ENCODE results near the gene BACH2. TPM values are rescaled to one million over a fixed set of nuclear protein-coding genes. Genes with fewer than 3 reads are reported as not detected.

The BACH2 gene
- total and polyA plus RNA-seq, 12 donors = 0.16 to 4.7 (median 2.4) TPM

- 23 to 25% methylated on average over 30 of the region's 31 CpGs for WGBS, 2 donors
- peak in 2 of 9 donors; percentile 9 to 13 for TF ChIP-seq CTCF (IDR thresholded peaks at IDR 0.05)
- Histone ChIP-seq H3K27me3 (peaks cover 0 to 57% (median 0%) of the 10 kb centered on the region in 7 donors), H3K36me3 (no peaks in the 10 kb centered on the region), H3K4me1 (peaks cover 0 to 29% (median 14%) of the 10 kb centered on the region in 9 donors), H3K9me3 (no peaks in the 10 kb centered on the region), H3K27ac (peak overlapping the region in 9 of 10 donors; percentile 75 to 92 (median 82)), H3K4me3 (peak overlapping the region; percentile 48 to 93 (median 80))
- intact Hi-C loops (cut with DNase I) = loop anchor here (2.0 to 10.0 kb wide), 16 partner anchors 72 to 328 kb away; no protein-coding TSS in a partner anchor
- ATAC-seq = peak in 2 of 8 donors; percentile 1 to 10
- DNase-seq = no peak
Measured at GRCh38 chr6:90297115-90297866, 648 bp upstream of the BACH2 start.

GRCh38 chr6:90295854-90296340, 746 bp downstream of the BACH2 start:
- WGBS, 2 donors = 0 to 1% methylated on average over 35 to 57 of the region's 57 CpGs
- ATAC-seq (peak; percentile 78 to 90 (median 85)), DNase-seq (peak; percentile 64 to 76)
- peak overlapping the region; percentile 74 to 92 (median 82) for H3K27ac ChIP-seq
- no peaks in the 10 kb centered on the region for H3K36me3 ChIP-seq
- intact Hi-C loops (cut with DNase I) = loop anchor here (2.0 to 10.0 kb wide), 17 partner anchors 71 to 327 kb away; no protein-coding TSS in a partner anchor
- no peaks in the 10 kb centered on the region for H3K9me3 ChIP-seq
- peaks cover 0 to 29% (median 14%) of the 10 kb centered on the region in 9 donors for H3K4me1 ChIP-seq
- TF ChIP-seq CTCF (IDR thresholded peaks at IDR 0.05) = peak in 6 of 9 donors; percentile 14 to 56 (median 32)
- peak overlapping the region; percentile 48 to 93 (median 80) for H3K4me3 ChIP-seq
- H3K27me3 ChIP-seq = peaks cover 0 to 53% (median 0%) of the 10 kb centered on the region in 7 donors

GRCh38 chr6:90294989-90295853, 1.4 kb downstream of the BACH2 start:
- TF ChIP-seq CTCF (IDR thresholded peaks at IDR 0.05) = peak in 6 of 9 donors; percentile 1 to 51 (median 38)
- WGBS, 2 donors = 1% methylated on average over 72 to 79 of the region's 79 CpGs
- Histone ChIP-seq H3K9me3 (no peaks in the 10 kb centered on the region), H3K4me1 (peaks cover 0 to 29% (median 14%) of the 10 kb centered on the region in 9 donors), H3K4me3 (peak overlapping the region; percentile 48 to 93 (median 80)), H3K27me3 (peaks cover 0 to 53% (median 0%) of the 10 kb centered on the region in 7 donors), H3K36me3 (no peaks in the 10 kb centered on the region), H3K27ac (peak overlapping the region; percentile 74 to 92 (median 82))
- ATAC-seq = peak; percentile 63 to 86 (median 70)
- DNase-seq = peak; percentile 42 to 48
- intact Hi-C loops (cut with DNase I) = loop anchor here (2.0 to 10.0 kb wide), 15 partner anchors 70 to 323 kb away; no protein-coding TSS in a partner anchor

Measured in heart right ventricle (tissue), 16 donors.